Measurements from ENCODE around the gene CLDN5.

Gene CLDN5

GRCh38 chr22:19478045-19478900 is 45.9 kb downstream of the CLDN5 start:
- no peak for DNase-seq

- DNase-seq, result no peak
Observed at GRCh38 chr22:19477321-19478044, 46.7 kb downstream of the CLDN5 start.

- DNase-seq, result no peak
Observed at GRCh38 chr22:19476023-19476422, 48.2 kb downstream of the CLDN5 start.

- no peak for DNase-seq
Observed at GRCh38 chr22:19473578-19473977, 50.6 kb downstream of the CLDN5 start.

Data from NCI-H1105 (cell line).